ENCODE data around the gene SV2A.

The SV2A gene, protein sequence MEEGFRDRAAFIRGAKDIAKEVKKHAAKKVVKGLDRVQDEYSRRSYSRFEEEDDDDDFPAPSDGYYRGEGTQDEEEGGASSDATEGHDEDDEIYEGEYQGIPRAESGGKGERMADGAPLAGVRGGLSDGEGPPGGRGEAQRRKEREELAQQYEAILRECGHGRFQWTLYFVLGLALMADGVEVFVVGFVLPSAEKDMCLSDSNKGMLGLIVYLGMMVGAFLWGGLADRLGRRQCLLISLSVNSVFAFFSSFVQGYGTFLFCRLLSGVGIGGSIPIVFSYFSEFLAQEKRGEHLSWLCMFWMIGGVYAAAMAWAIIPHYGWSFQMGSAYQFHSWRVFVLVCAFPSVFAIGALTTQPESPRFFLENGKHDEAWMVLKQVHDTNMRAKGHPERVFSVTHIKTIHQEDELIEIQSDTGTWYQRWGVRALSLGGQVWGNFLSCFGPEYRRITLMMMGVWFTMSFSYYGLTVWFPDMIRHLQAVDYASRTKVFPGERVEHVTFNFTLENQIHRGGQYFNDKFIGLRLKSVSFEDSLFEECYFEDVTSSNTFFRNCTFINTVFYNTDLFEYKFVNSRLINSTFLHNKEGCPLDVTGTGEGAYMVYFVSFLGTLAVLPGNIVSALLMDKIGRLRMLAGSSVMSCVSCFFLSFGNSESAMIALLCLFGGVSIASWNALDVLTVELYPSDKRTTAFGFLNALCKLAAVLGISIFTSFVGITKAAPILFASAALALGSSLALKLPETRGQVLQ

DNA sequence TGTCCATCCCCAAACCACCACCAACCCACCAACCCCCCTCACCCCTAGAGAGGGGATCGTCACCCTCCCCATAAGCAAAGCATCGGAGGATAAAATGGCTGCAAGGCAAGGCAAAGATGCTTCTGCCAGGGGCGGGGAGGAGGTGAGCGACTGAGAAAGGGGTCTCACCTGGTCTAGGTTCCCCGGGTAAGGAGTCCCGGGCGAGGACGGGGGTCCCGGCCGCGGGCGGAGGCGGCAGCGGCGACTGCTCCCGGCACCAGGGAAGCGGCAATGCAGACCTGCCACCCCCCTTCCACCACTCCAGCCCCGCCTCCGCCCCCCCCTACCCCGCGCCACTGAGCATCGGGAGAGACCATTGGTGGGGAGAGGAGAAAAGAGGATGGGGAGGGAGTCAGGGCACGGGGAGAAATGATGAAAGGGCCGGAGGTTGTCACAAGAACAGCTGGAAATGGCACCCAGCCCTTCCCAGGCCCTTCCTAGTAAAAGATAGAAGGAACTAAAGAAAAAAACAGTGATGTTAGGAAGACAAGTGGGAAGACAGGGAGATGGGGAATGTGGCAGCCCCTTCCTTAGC is at the start of gene SV2A:
Gene SV2A, minus strand, starts transcription at position 274 of the 574 bp plus-strand sequence. CDS start 4,004 bp downstream, outside the sequence.
- H3K27ac ChIP-seq (ENCODE audit: extremely low read depth, low read depth, low read length), result peak within 1 kb of the TSS; percentile 37; the same call in 1 of the 2 replicates
- 0 out of 2 replicates have a peak, but pooled peaks cover 3% of the 10 kb centered on the region for H3K4me1 ChIP-seq (ENCODE audit: control insufficient read depth, insufficient read depth, low read length)
- ChIA-PET POLR2A (interaction anchor here (0.7 to 1.9 kb wide), 2 partner anchors 31 to 232 kb away, joined by 3 to 12 read pairs; partner anchors contain the start of gene PLEKHO1), CTCF (no interaction called here)
- peaks cover 6 to 31% of the 10 kb centered on the region in 2 experiments; a peak in 2 of 3 replicates for H3K36me3 ChIP-seq (ENCODE audit: control insufficient read depth in 2 of 2, insufficient read depth in 1 of 2, low read length in 2 of 2)
- H3K4me3 ChIP-seq (ENCODE audit: low read depth, low read length), result peak within 1 kb of the TSS; percentile 84
- no peaks in the 10 kb centered on the region for H3K9me3 ChIP-seq (ENCODE audit: control insufficient read depth, insufficient read depth, low read depth, low read length)
- TF ChIP-seq, protein P1, sequence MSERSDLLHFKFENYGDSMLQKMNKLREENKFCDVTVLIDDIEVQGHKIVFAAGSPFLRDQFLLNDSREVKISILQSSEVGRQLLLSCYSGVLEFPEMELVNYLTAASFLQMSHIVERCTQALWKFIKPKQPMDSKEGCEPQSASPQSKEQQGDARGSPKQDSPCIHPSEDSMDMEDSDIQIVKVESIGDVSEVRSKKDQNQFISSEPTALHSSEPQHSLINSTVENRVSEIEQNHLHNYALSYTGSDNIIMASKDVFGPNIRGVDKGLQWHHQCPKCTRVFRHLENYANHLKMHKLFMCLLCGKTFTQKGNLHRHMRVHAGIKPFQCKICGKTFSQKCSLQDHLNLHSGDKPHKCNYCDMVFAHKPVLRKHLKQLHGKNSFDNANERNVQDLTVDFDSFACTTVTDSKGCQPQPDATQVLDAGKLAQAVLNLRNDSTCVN (tag by site-specific recombination; optimal IDR thresholded peaks at IDR 0.05), result peak; percentile 21
- TF ChIP-seq ZNF2 (tag by site-specific recombination; IDR thresholded peaks at IDR 0.05) (0 out of 2 replicates have a peak, but pooled peaks have one; percentile 36), ZNF239 (tag by site-specific recombination; IDR thresholded peaks at IDR 0.05) (no peak), KLF16 (tag by site-specific recombination; IDR thresholded peaks at IDR 0.05) (no peak), ZNF366 (tag by site-specific recombination; conservative IDR thresholded peaks at IDR 0.05) (peak; percentile 86), ZNF121 (tag by site-specific recombination; IDR thresholded peaks at IDR 0.05) (no peak), ZNF394 (tag by site-specific recombination; IDR thresholded peaks at IDR 0.05; ENCODE audit: borderline replicate concordance) (0 out of 2 replicates have a peak, but pooled peaks have one; percentile 12), ZBTB17 (tag by site-specific recombination; IDR thresholded peaks at IDR 0.05) (peak; percentile 42), FEZF1 (tag by site-specific recombination; IDR thresholded peaks at IDR 0.05) (0 out of 2 replicates have a peak, but pooled peaks have one; percentile 49), SP2 (tag by site-specific recombination; IDR thresholded peaks at IDR 0.05) (peak; percentile 70), PRDM1 (tag by site-specific recombination; IDR thresholded peaks at IDR 0.05) (peak; percentile 60), MZF1 (tag by site-specific recombination; IDR thresholded peaks at IDR 0.05; ENCODE audit: borderline replicate concordance) (0 out of 2 replicates have a peak, but pooled peaks have one; percentile 41)
- TF ChIP-seq, protein P2, sequence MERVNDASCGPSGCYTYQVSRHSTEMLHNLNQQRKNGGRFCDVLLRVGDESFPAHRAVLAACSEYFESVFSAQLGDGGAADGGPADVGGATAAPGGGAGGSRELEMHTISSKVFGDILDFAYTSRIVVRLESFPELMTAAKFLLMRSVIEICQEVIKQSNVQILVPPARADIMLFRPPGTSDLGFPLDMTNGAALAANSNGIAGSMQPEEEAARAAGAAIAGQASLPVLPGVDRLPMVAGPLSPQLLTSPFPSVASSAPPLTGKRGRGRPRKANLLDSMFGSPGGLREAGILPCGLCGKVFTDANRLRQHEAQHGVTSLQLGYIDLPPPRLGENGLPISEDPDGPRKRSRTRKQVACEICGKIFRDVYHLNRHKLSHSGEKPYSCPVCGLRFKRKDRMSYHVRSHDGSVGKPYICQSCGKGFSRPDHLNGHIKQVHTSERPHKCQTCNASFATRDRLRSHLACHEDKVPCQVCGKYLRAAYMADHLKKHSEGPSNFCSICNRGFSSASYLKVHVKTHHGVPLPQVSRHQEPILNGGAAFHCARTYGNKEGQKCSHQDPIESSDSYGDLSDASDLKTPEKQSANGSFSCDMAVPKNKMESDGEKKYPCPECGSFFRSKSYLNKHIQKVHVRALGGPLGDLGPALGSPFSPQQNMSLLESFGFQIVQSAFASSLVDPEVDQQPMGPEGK (tag by site-specific recombination; IDR thresholded peaks at IDR 0.05), result peak; percentile 79
- TF ChIP-seq, protein P3, sequence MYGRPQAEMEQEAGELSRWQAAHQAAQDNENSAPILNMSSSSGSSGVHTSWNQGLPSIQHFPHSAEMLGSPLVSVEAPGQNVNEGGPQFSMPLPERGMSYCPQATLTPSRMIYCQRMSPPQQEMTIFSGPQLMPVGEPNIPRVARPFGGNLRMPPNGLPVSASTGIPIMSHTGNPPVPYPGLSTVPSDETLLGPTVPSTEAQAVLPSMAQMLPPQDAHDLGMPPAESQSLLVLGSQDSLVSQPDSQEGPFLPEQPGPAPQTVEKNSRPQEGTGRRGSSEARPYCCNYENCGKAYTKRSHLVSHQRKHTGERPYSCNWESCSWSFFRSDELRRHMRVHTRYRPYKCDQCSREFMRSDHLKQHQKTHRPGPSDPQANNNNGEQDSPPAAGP (tag by site-specific recombination; IDR thresholded peaks at IDR 0.05), result 0 out of 2 replicates have a peak, but pooled peaks have one; percentile 24
- TF ChIP-seq, protein P4, sequence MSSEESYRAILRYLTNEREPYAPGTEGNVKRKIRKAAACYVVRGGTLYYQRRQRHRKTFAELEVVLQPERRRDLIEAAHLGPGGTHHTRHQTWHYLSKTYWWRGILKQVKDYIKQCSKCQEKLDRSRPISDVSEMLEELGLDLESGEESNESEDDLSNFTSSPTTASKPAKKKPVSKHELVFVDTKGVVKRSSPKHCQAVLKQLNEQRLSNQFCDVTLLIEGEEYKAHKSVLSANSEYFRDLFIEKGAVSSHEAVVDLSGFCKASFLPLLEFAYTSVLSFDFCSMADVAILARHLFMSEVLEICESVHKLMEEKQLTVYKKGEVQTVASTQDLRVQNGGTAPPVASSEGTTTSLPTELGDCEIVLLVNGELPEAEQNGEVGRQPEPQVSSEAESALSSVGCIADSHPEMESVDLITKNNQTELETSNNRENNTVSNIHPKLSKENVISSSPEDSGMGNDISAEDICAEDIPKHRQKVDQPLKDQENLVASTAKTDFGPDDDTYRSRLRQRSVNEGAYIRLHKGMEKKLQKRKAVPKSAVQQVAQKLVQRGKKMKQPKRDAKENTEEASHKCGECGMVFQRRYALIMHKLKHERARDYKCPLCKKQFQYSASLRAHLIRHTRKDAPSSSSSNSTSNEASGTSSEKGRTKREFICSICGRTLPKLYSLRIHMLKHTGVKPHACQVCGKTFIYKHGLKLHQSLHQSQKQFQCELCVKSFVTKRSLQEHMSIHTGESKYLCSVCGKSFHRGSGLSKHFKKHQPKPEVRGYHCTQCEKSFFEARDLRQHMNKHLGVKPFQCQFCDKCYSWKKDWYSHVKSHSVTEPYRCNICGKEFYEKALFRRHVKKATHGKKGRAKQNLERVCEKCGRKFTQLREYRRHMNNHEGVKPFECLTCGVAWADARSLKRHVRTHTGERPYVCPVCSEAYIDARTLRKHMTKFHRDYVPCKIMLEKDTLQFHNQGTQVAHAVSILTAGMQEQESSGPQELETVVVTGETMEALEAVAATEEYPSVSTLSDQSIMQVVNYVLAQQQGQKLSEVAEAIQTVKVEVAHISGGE (tag by site-specific recombination; conservative IDR thresholded peaks at IDR 0.05; ENCODE audit: low read depth), result peak; percentile 15; the same call in 1 of the 2 replicates
- TF ChIP-seq, protein P5, sequence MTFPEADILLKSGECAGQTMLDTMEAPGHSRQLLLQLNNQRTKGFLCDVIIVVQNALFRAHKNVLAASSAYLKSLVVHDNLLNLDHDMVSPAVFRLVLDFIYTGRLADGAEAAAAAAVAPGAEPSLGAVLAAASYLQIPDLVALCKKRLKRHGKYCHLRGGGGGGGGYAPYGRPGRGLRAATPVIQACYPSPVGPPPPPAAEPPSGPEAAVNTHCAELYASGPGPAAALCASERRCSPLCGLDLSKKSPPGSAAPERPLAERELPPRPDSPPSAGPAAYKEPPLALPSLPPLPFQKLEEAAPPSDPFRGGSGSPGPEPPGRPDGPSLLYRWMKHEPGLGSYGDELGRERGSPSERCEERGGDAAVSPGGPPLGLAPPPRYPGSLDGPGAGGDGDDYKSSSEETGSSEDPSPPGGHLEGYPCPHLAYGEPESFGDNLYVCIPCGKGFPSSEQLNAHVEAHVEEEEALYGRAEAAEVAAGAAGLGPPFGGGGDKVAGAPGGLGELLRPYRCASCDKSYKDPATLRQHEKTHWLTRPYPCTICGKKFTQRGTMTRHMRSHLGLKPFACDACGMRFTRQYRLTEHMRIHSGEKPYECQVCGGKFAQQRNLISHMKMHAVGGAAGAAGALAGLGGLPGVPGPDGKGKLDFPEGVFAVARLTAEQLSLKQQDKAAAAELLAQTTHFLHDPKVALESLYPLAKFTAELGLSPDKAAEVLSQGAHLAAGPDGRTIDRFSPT (tag by site-specific recombination; IDR thresholded peaks at IDR 0.05), result peak; percentile 36; the same call in 1 of the 2 replicates
- TF ChIP-seq, protein P6, sequence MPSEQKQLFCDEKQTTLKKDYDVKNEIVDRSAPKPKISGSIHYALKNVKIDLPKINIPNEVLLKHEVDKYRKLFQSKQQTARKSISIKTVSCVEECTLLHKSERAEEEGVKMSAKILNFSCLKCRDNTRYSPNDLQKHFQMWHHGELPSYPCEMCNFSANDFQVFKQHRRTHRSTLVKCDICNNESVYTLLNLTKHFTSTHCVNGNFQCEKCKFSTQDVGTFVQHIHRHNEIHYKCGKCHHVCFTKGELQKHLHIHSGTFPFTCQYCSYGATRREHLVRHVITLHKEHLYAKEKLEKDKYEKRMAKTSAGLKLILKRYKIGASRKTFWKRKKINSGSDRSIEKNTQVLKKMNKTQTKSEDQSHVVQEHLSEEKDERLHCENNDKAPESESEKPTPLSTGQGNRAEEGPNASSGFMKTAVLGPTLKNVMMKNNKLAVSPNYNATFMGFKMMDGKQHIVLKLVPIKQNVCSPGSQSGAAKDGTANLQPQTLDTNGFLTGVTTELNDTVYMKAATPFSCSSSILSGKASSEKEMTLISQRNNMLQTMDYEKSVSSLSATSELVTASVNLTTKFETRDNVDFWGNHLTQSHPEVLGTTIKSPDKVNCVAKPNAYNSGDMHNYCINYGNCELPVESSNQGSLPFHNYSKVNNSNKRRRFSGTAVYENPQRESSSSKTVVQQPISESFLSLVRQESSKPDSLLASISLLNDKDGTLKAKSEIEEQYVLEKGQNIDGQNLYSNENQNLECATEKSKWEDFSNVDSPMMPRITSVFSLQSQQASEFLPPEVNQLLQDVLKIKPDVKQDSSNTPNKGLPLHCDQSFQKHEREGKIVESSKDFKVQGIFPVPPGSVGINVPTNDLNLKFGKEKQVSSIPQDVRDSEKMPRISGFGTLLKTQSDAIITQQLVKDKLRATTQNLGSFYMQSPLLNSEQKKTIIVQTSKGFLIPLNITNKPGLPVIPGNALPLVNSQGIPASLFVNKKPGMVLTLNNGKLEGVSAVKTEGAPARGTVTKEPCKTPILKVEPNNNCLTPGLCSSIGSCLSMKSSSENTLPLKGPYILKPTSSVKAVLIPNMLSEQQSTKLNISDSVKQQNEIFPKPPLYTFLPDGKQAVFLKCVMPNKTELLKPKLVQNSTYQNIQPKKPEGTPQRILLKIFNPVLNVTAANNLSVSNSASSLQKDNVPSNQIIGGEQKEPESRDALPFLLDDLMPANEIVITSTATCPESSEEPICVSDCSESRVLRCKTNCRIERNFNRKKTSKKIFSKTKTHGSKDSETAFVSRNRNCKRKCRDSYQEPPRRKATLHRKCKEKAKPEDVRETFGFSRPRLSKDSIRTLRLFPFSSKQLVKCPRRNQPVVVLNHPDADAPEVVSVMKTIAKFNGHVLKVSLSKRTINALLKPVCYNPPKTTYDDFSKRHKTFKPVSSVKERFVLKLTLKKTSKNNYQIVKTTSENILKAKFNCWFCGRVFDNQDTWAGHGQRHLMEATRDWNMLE (tag by site-specific recombination; conservative IDR thresholded peaks at IDR 0.05; ENCODE audit: low read depth), result 0 out of 2 replicates have a peak, but pooled peaks have one; percentile 21
